GM10847 (cell line): ENCODE measurements around the gene MACROD2.

Experiments
- POLR2A ChIP-seq: IDR thresholded peaks from 2 replicates; pipeline ENCODE4 v1.6.1; 2011; ENCODE audit not compliant: insufficient read length; ENCODE audit errors: extremely low read depth

The MACROD2 gene

DNA sequence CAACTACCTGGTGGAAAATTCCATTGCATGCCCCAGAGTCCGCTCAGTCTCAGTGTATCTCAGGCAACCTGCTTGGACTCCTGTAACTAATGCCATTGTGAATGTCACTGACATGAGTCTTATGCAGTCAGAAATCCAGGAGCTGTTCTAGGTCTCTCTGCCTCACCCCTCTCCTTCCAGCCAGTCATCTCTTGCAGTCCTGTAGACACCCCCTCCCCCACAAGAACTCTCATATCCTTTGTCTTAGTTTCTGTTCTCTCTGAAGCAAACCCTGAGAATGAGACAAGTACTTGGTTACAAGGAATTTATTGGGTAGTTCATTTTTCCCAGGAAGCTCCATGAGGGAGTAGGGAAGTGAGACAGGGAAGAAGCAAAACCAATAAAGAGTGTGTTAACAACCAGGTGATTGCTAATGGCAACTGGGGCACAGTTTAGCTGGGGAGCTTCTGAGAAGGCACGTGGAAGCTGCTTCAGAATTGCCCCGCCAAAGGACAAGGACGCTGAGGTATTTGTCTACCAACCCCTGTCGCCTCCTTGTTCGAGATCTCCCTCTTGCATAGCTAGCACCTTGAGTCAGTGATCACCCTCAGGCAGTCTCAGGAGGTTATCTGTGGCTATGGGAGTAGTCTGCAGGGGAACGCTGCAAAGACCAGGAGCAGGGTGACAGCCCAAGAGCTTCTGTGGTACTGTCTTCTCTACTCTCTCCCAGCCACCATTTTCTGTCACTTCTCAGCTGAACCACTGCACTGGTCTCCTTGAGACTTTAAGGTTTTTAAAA lies 1253.5 kb downstream of the MACROD2 start:
- no peak for TF ChIP-seq POLR2A

DNA sequence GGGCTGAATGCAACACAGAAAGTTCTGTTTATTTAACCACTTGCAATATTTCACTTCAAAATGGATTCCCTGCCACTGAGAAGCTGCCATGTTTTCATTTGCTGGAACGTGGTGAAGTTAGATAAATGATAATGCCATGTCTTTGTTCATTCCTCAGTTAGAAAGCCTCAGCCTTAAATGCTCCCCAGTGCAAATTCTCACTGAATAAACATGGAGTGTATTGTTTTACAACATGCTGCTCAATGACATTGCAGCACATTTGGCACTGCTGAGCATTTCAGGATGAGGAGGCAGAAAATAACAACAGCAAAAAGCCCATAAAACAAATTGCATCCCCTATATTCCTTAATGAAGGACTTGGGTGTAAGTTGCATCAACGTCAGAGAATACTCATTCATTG lies 1255.9 kb downstream of the MACROD2 start:
- no peak for TF ChIP-seq POLR2A

DNA sequence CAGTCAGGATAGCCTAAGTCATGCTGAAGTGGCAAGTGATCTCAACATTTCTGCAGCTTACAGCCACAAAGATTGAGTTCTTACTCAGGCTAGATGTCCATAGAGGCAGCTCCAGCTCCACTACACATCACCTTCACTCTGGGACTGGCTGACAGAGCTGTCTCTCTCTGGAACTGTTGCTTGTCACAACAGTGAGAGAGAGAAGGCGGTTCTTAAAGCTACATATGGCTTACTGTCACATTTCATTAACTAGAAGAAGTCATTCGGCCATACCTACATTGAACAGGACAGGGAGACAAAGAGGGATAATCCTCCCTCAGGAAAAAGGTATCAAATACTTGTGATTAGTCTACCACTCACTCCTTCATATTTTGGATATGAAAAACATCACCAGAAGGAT lies 1257.0 kb downstream of the MACROD2 start:
- TF ChIP-seq POLR2A = no peak

DNA sequence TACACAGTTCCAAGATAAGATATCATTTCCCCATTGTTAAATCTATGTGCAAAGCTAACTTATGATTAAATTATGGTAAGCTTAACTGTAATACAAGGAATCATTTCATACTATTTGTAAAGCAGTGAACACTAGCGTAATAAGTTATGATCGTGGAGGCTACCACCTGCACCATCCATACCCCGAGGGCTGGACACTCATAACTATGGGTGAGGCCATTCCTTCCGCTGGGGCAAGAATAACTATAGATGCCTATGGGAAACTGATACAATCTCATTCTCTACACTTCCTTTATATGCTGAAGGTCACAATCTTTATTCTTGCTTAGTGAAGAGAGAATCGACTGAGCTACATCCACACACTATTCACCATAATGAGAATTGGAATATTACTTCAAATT lies 1258.1 kb downstream of the MACROD2 start:
- TF ChIP-seq POLR2A = no peak

DNA sequence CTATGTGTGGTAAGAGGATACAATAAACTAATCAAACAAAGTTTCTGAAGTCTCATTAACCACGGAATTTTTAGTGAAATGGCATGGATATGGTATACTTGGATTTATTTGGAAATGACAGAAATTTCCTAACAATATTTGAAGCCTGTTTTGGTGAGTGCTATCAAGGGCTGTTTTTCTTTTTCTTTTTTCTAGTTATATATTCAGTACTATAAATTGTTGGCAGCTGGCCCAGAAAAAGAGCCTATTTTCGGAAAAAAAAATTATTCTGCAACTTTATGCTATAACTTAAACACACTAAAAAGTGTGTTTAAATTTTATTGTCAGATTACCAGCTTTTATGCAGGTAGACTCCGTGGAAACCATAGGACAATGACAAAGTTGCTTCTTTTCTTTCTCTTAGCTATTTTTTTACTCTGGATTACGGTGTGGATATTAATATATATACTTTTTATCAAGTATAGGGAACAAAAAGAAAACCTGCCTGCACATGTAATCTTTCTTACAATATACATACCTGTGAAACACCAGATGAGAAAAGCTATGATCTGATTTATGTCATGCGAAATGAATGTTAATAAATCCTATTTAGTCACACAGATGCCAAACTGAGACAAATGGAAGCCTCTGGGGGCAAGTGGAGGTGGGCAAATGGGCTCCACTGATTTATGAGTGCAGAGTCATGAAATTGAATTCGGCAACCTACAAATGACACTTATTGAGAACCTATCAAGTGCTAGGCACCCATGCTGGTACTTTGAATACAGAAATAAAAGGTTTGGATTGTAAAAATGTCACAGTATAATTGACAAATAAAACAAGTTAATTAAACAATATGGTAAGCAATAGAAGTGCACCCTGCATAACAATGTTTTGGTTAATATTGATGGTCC lies 1261.6 kb downstream of the MACROD2 start:
- no peak for TF ChIP-seq POLR2A

DNA sequence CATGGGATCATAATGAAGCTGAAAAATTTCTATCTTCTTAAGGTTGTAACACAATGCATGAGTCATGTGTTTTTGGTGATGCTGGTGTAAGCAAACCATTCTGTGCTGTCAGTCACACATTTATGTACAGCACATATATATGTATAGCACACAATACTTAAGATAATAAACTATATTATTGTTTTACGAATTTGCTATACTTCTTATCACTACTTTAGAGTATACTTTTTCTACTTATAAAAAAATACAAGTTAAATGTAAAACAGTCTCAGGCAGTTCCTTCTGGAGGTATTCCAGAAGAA lies 1262.2 kb downstream of the MACROD2 start:
- TF ChIP-seq POLR2A = no peak

DNA sequence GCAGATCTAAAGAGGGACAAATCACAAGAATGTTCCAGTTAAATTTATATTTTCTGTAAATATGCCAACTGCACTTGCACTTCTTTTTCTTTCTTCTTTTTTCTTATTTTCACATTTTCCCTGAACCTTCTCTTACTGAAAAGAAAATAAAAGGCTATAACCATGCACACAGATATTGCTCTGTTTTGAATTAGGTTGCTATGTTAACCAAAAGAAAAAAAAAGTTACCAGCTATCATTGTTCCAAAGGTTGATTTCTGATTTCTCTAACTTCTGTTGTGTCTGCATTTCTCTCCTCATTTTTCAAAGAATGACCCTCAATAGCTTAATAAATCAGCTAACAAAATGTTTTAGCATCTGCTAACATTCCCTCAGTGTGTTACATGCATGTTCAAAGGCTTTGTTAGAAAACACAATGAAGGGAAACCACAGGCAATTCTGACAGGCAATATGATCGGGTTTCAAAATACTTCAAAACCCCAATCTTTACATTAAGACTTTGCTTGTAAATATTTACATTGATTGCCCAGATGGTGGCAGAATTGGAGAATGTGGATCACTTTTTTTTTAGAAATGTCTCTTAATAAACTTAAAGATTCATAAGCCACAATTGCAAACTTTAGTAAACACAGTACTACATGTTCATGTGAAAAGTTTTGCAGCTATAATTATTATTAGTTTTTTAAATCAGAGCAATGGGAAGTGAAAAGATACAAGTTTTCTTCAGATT lies 1270.4 kb downstream of the MACROD2 start:
- no peak for TF ChIP-seq POLR2A

DNA sequence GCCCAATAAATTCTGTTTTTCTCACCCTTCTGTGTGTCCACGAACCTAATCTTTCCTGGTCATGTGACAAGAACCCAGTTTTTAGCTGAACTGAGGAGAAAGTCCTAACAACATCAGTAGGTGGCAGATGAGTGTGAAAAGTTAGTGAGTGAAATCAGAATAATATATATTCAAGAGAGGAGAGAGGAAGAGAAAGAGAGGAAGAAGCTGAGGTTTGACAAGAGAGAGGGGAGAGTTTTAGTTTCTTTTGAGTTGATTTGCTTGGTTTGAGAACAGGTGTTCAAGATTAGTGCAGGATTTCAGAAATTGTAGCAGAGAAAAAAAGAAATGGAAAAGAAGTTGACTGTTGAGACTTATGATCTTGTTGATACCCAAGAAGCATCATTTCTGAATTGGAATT lies 1272.6 kb downstream of the MACROD2 start:
- TF ChIP-seq POLR2A = no peak

DNA sequence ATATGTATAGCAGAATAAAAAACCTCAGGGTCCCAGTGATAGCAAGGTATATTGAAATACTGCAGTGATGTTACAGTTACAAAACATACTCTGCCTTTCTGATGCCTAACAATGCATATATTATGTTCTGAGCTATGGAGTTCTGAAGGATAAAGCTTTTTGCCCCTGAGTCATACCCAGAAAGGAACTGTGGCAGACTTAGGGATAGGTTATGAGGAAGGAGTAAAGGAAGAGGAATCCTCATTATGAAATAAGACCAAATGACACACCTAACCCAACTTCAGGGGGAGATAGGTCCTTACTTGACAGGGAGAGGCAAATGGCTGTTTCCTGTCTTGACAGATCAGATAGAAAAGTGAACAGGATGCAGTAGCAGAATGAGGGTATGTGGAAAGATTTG lies 1282.7 kb downstream of the MACROD2 start:
- TF ChIP-seq POLR2A = no peak

DNA sequence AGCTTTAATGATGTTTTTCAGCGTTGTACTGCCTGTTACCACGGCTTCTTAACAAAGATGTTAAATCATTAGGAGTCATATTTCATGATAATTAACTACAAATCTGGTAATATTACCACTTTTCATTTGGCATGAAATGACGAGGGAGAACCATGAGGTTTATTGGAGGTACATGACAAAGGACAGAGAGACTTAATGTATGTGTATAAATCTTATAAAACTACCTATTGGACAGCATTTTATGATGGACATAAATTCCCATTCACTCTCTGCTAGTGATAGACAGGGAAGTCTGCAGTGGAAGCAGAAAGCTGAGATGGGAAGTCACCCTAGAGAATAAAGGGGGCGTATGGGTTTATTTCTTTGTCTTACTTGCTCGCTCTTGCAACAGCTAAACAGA lies 1292.0 kb downstream of the MACROD2 start:
- TF ChIP-seq POLR2A = no peak

DNA sequence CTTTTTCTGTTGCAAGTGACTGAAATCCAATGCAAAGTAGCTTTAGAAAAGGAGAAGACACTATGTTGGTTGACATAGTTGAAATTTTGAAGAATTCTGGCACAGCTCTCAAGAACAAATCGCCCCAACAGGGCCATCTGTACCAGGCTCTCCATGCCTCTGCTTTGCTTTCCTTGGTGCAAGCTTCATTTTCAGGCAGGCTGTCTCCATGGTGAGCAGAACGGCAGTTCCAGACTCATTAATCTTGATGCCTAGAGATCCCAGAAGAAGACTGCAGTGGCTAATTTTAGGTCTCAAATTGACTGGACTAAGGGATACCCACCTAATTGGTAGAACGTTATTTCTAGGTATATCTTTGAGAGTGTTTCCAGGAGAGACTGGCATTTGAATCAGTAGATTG lies 1292.8 kb downstream of the MACROD2 start:
- TF ChIP-seq POLR2A = no peak

DNA sequence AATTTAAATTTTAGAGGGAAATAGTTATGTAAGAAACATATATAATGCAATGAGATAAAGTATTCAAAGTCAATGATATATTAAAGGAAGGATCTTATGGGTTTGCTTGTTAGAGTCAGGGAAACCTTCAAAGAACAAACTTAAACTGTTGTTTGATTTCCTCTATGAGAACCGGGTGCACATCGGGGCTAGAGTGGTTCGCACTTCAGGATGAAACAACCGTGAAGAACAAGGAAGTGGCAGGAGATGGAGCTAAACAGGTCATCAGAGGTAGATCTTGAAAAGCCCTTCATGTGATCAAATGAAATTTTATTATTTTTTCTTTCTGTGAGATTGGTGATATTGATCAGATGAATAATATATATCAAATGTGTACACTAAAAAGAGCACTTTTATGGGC lies 1294.0 kb downstream of the MACROD2 start:
- TF ChIP-seq POLR2A = no peak

DNA sequence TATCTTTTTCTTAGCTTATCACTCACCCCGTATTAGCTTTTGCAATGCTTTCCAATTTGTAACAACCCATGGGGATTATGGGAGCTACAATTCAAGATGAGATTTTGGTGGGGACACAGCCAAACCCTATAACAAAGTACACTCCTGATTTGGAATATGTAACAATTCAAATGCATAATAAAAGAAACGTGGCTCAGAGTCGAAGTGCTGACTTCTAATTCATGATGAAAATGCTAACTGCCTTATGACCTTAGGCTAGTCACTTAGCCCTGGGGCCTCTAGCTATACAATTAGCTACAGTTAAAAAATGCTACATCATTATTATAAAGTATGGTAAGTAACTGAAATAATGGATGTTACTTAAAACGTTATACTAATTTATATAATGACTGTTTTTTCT lies 1297.1 kb downstream of the MACROD2 start:
- TF ChIP-seq POLR2A = no peak

DNA sequence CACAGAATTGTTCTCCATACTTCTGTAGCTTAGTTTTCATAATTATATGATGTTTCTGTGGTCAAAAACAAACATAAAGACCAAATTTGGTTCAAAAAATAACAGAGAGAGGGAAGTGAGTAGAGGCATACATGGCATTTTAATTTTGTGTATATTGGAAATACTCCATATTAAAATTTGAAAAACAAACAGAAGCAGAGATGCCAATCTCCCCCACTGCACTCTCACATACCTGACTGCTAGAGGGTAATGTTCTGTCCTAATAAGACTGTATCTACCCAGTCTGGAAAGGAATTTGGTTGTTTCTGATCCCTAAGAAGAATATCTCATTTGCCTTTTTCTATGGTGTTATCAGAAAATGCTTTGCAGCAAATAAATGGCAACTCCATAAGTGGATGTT lies 1301.1 kb downstream of the MACROD2 start:
- no peak for TF ChIP-seq POLR2A

DNA sequence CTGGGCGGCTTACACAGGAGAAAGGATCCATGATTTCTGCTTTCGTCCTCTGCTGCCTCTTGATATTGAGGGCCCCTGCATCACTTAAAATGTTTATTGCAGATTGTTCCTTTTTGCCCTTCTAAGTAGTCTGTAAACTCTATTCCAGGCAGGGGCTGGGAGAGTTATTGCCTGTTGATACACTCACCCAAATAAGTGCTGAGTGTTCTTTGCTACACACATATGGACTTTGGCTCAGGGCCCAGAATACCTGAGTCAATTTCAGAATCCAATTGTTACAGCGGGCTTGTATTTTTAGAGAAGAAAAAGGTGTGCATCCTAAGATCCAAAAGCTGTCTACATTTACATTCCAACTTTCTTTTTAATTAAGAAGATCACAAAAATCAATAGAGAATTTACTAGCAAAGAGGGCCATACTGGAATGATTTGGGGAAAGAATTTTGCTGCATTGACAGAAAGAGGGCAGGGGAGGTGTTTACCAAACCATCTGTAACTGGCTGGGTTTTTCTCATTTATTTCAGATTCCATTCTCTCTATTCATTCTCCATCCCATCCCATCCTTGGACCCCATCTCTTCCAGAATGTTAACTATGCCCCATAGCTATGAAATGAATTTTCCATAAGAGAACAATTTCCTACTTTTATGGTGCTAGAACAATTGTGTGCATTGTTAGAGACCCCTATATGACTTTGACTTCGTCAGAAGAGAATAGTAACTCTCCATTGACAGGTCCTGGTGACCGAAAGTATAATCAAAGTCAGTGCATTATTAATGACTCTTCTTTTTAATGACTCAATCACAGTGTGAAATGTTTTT lies 1302.0 kb downstream of the MACROD2 start:
- no peak for TF ChIP-seq POLR2A
